Activated CD4-positive, alpha-beta T cell treated with anti-CD3 and anti-CD28 coated beads, Interleukin-2, Interleukin-6, amounts not matched to agents 100 ng/mL and 50 ng/mL, durations not matched to agents 16 hours and 8 hours (primary cell): Measurements from ENCODE around the gene PCBD2.

Source experiments
- DNase-seq: peaks from one replicate; pipeline ENCODE4 v3.0.0-alpha.2; 2020

Gene PCBD2

DNA sequence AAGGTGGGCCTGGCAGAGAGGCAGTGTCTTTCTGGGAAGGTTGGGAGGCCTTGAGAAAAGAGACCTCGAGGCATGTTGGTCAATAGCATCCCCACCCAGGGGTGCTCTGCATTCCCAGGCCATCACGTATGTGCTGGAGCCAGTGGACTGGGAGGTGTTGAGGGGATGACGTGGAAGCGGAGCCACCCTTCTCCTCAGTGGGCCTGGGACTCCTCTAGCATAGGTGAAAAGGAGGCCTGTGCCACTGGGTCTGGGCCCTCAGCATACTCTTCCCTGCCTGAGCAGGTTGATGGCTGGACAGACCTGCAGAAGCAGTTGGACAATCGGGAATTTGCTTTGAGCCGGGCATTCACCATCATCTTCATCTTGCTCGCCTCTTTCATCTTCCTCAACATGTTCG, 103.6 kb downstream of the PCBD2 start:
- no peak for DNase-seq

DNA sequence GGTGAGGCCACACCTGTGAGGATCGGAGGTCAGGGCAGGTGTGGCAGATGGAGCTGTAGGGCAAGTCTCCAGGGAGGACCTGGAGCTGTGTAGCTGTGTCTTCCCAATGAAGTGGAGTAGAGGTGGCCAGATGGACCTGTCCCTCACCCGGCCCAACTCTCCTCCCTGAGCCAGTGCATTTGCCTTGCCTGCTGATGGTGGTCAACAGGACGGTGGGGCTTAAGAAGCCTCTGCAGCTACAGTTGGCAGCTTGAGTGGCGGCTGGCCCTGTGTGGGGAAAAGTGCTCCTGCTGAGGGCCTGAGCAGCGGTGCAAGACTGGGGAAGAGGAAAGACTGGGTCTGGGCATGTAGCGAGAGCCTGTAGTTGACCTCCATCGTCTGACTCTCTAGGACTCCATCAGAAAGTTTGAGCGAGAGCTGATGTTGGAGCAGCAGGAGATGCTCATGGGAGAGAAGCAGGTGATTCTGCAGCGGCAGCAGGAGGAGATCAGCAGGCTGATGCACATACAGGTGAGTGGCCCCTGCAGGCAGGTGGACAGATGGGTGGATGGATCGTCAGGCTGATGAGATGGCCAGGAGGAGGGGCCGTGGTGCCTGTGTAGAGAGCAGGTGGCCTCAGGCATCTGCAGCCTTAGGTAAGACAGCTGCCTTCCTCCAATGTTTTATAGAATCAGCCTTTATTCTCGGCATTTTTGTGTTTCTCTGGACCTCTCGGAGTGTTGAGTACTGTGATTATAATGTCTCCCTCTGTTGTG, 104.2 kb downstream of the PCBD2 start:
- DNase-seq, result no peak

DNA sequence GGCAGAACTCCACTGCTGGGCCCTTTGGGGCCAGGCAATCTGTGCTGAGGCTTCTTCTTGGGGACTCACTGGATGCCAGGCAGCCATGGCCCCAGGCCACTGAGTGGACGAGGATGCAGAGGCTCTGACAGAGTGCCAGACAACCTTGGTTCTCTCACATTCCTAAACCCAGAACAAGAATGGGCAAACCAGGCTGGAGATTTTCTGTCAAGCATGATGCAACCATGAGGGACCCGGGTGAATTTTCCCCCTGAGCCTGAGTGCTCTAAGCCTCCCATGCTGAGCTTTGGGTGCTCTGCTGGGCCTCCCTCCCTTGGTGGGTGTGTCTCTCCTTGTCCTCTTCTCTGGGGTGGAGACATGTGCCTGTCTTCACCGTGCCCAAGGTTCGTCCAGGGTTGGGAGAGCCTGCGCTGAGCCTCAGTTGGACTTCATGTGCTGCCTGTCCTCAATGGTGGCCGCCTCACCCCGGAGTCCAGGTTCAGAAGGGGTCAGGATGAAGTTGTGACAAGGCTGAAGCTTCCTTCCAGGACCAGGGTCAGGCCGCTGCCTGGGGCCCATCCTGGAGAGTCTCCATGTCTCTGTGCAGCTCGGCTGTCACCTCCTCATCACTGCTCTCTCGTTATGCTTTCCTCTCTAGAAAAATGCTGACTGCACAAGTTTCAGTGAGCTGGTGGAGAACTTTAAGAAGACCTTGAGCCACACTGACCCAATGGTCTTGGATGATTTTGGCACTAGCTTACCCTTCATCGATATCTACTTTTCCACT, 105.0 kb downstream of the PCBD2 start:
- DNase-seq, result no peak

DNA sequence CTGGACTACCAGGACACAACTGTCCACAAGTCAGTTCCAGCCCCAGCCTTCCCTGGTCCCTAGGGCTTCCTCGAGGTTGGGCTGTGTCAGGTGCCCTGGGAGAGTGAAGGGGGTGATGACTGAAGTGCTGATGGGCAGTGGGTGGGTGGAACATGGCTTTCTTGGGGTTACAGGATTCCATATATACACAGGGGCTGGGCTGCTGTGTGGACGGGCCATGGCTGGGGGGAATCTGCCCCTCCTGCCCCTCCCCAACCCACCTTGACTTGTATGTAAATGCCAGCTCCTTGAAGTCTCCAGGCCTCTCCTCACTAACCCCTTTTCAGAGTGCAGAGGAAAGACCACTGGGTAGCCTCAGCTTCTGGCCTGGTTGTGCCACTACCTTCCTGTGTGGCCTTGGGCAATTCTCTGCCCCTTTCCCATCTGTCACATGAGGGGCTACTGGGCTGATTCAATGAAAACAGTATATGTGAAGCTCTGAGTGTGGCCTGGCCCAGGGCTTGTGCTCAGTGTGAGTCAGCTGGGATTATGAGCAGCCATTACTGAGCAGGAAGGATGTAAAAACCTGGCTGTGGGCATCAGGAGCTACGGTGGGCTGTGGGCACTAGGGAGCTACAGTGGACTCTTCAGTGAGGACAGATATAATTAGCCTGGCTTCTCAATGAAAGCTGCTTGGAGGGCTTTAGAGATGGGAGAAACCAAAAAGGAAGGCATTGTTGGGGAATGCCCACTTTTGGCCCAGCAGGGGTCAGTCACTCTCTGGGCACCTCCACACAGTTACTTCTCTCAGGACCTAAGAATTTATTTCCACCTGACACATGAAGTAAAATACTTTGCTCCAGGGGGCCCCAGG, 105.8 kb downstream of the PCBD2 start:
- no peak for DNase-seq

DNA sequence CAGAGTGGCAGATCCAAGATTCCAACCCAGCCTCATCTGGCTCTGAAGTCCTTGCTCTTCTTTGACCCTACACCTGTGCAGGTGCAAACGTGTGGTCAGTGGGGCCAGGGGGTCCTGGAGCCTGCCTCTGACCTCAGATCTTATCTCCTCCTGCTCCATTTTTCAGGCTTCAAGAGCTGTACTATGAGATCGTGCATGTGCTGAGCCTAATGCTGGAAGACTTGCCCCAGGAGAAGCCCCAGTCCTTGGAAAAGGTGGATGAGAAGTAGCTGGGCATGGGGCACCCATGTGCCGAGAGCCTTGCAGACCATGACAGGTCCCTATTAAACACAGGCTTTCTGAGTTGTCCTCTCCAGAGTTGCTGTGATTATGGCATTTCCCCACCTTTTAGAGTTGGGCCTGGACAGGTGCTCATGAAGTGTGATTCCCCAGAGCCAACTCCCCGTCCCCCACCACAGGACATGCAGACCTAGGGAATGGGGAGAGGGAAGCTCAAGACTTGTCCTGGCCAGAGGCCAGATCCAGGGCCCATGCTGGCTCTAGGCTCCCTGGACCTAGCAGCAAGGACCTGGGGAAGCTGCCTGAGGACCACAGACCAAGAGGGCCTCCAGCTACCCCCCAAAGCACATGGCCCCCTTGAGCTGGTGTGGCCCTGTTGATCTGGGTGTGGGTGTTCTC, 106.6 kb downstream of the PCBD2 start:
- DNase-seq, result no peak

DNA sequence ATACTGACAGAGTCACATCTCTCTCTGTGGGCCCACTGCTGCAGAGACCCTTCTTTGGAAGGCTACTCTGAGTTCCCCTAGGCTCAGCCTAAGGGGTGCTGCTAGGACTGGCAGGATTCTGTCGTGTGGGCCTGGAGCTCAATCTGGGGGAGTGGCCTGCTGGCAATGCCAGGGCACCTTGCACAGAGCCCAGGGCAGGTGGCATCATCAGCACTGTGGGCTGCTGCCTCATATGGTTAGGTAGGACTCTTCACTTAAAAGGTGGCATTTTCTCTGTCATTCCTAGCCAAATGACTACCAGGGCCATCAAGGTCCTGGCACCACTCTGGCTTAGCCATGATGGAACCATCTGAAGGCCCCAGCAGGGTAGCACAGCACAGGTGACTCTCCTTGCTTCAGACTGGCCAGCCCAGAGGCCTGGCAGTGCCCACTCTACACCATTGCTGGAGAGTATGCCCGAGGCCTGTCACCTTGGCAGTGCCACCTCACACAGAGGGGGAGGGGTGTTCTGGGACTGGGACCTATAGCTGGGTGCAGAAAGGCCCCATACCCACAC, 107.2 kb downstream of the PCBD2 start:
- DNase-seq, result no peak
